ENCODE data around the gene SUSD1.

- no peak for TF ChIP-seq CTCF (conservative IDR thresholded peaks at IDR 0.05; ENCODE audit: low read length)
- no peak for TF ChIP-seq EZH2phosphoT487 (IDR thresholded peaks at IDR 0.05; ENCODE audit: borderline replicate concordance, low read depth, low read length)
Observed at GRCh38 chr9:112037281-112038016, 137.6 kb downstream of the SUSD1 start.
